HCT116 (cell line): ENCODE data around the gene ZNF384. TPM values are rescaled to one million over a fixed set of nuclear protein-coding genes. Genes with fewer than 3 reads are reported as not detected.

Experiments
- ATAC-seq: fragments of 200-7000 bp; cut with Tn5 transposase; 2 replicates; pipeline ENCODE4 v1.9.1; 2020; ENCODE audit warnings: mild to moderate bottlenecking, moderate library complexity
- BruUV-seq: library from RNA; stranded (reverse); fragments of 400-500 nt; replicated peaks from 2 replicates; lab custom pipeline; 2021; lab: Mats Ljungman, UMichigan
- CTCF ChIA-PET: fragments of 300-600 bp; sonication (Branson Sonifier 250); formaldehyde crosslinking; loops from one replicate; lab custom pipeline; 2021; ENCODE audit warnings: antibody characterized with exemption; lab: Charles Lee
- POLR2A ChIA-PET: fragments of 300-600, 350-600 bp; sonication (Branson Sonifier 250); formaldehyde crosslinking; loops from one replicate; lab custom pipeline; 2021; ENCODE audit warnings: antibody characterized with exemption; lab: Charles Lee
- RAD21 ChIA-PET, 2 experiments: fragments of 300-600 bp; sonication (Branson Sonifier 250); formaldehyde crosslinking; loops; one replicate each; lab custom pipeline; 2023; ENCODE audit warnings: low total read pairs in 2 of 2; ENCODE audit not compliant: uncharacterized antibody in 2 of 2, unreplicated experiment in 2 of 2, low non-redundant PET in 1 of 2; lab: Charles Lee
- DNase-seq: peaks from one replicate; pipeline ENCODE4 v3.0.0-alpha.2; 2010; ENCODE audit warnings: low read depth, low spot score
- H2AFZ ChIP-seq: fragments of 200-600 bp; shearing (Covaris generic), sonication (generic); 2 replicates; pipeline ENCODE4 v1.6.1; 2017; ENCODE audit warnings: low read depth, mixed run types, mixed read lengths, antibody characterized with exemption, low read length; ENCODE audit not compliant: poor library complexity, severe bottlenecking
- H3K27ac ChIP-seq: 2 replicates; pipeline ENCODE4 v1.5.1; 2012; ENCODE audit warnings: low read depth, low read length
- H3K27me3 ChIP-seq: fragments of 200-600 bp; sonication (generic); 2 replicates; pipeline ENCODE4 v1.6.1; 2016; ENCODE audit warnings: mixed run types, low read length, mixed read lengths; ENCODE audit not compliant: insufficient read depth
- H3K36me3 ChIP-seq, 2 experiments: fragments of 200-500 bp in 1 of 2; fragments of 200-600 bp in 1 of 2; sonication (Bioruptor generic) in 1 of 2; sonication (generic) in 1 of 2; 2 replicates each; pipeline versions ENCODE4 v1.5.1 to v1.6.1; 2014 to 2016; ENCODE audit warnings: low read length in 2 of 2, inconsistent platforms in 1 of 2, mixed read lengths in 1 of 2, mixed run types in 1 of 2; ENCODE audit not compliant: insufficient read depth in 2 of 2, control insufficient read depth in 1 of 2
- H3K4me1 ChIP-seq, 2 experiments: fragments of 200-600 bp in 1 of 2; sonication (generic) in 1 of 2; 2 replicates each; pipeline versions ENCODE4 v1.5.1 to v1.6.1; 2012 to 2017; ENCODE audit warnings: low read length in 2 of 2, inconsistent platforms in 1 of 2, mild to moderate bottlenecking in 1 of 2, mixed read lengths in 1 of 2, mixed run types in 1 of 2, moderate library complexity in 1 of 2; ENCODE audit not compliant: insufficient read depth in 2 of 2, control insufficient read depth in 1 of 2
- H3K4me2 ChIP-seq: fragments of 200-600 bp; sonication (generic); 2 replicates; pipeline ENCODE4 v1.6.1; 2017; ENCODE audit warnings: mixed run types, low read length, mixed read lengths
- H3K4me3 ChIP-seq, 2 experiments: fragments of 200-600 bp in 1 of 2; sonication (generic) in 1 of 2; replicated peaks in 1 of 2; 2 replicates each; pipeline ENCODE4 v1.5.1; 2011 to 2016; ENCODE audit warnings: low read length in 2 of 2, control low read depth in 1 of 2, low read depth in 1 of 2, mild to moderate bottlenecking in 1 of 2, mixed read lengths in 1 of 2, mixed run types in 1 of 2
- H3K79me2 ChIP-seq: fragments of 200-600 bp; sonication (generic); 2 replicates; pipeline ENCODE4 v1.6.1; 2017; ENCODE audit warnings: mild to moderate bottlenecking, mixed run types, low read length, moderate library complexity, mixed read lengths; ENCODE audit not compliant: insufficient read depth
- H3K9ac ChIP-seq: fragments of 200-600 bp; sonication (generic); 2 replicates; pipeline ENCODE4 v1.6.1; 2016; ENCODE audit warnings: low read length, mixed read lengths
- H3K9me2 ChIP-seq: fragments of 200-600 bp; sonication (generic), shearing (Covaris generic); 2 replicates; pipeline ENCODE4 v1.6.1; 2017; ENCODE audit warnings: mixed run types, mild to moderate bottlenecking, moderate library complexity; ENCODE audit not compliant: insufficient read depth
- H3K9me3 ChIP-seq, 2 experiments: fragments of 200-500 bp in 1 of 2; fragments of 200-600 bp in 1 of 2; sonication (Bioruptor generic) in 1 of 2; sonication (generic) in 1 of 2; 2 replicates each; pipeline ENCODE4 v1.6.1; 2014 to 2017; ENCODE audit warnings: low read length in 2 of 2, mixed read lengths in 2 of 2, inconsistent platforms in 1 of 2, low read depth in 1 of 2, mild to moderate bottlenecking in 1 of 2, mixed run types in 1 of 2, moderate library complexity in 1 of 2; ENCODE audit not compliant: control insufficient read depth in 1 of 2, insufficient read depth in 1 of 2
- H4K20me1 ChIP-seq: fragments of 200-600 bp; sonication (generic), shearing (Covaris generic); 2 replicates; pipeline ENCODE4 v1.6.1; 2017; ENCODE audit warnings: mixed run types, mild to moderate bottlenecking, moderate library complexity; ENCODE audit not compliant: insufficient read depth
- CBX3 ChIP-seq: IDR thresholded peaks from 2 replicates; pipeline ENCODE4 v1.6.1; 2012; ENCODE audit warnings: low read depth
- CEBPB ChIP-seq: IDR thresholded peaks from 2 replicates; pipeline ENCODE4 v1.6.1; 2012; ENCODE audit warnings: low read depth
- CTCF ChIP-seq, 3 experiments: fragments of 200-600 bp in 1 of 3; sonication (generic) in 1 of 3; IDR thresholded peaks in 2 of 3; conservative IDR thresholded peaks in 1 of 3; 2 replicates each; pipeline ENCODE4 v1.5.1; 2012 to 2017; ENCODE audit warnings: low read depth in 2 of 3, low read length in 2 of 3, antibody characterized with exemption in 1 of 3, borderline replicate concordance in 1 of 3, control low read depth in 1 of 3, mild to moderate bottlenecking in 1 of 3, mixed read lengths in 1 of 3, mixed run types in 1 of 3, moderate library complexity in 1 of 3; ENCODE audit not compliant: insufficient read depth in 1 of 3
- ELF1 ChIP-seq: IDR thresholded peaks from 2 replicates; pipeline ENCODE4 v1.6.1; 2012; ENCODE audit warnings: low read depth, borderline replicate concordance
- JUND ChIP-seq: IDR thresholded peaks from 2 replicates; pipeline ENCODE4 v1.6.1; 2012
- RAD21 ChIP-seq: IDR thresholded peaks from 2 replicates; pipeline ENCODE4 v1.6.1; 2012; ENCODE audit warnings: low read depth, mild to moderate bottlenecking
- SIN3A ChIP-seq: IDR thresholded peaks from 2 replicates; pipeline ENCODE4 v1.6.1; 2012; ENCODE audit warnings: low read depth
- SRF ChIP-seq: IDR thresholded peaks from 2 replicates; pipeline ENCODE4 v1.6.1; 2012; ENCODE audit warnings: low read depth
- TCF7L2 ChIP-seq: IDR thresholded peaks from 2 replicates; pipeline ENCODE4 v1.7.0; 2011; ENCODE audit warnings: borderline replicate concordance, inconsistent platforms; ENCODE audit not compliant: insufficient read depth, insufficient read length; ENCODE audit errors: extremely low read depth
- ZFX ChIP-seq: fragments of 450-650 bp; IDR thresholded peaks from 2 replicates; pipeline ENCODE4 v1.6.1; 2017
- intact Hi-C: fragments of 100-400 bp; cut with micrococcal nuclease; formaldehyde crosslinking; loops from 2 replicates; pipeline ENCODE4 v1.10.0; 2022
- total RNA-seq: library from RNA; stranded (reverse); gene quantifications from one replicate; pipeline ENCODE4 v1.2.1, GENCODE V29; 2021; ENCODE audit not compliant: unreplicated experiment
- TF ChIP-seq, protein P1 (sequence below): IDR thresholded peaks from 2 replicates; pipeline ENCODE4 v1.6.1; 2012; ENCODE audit warnings: low read depth
- TF ChIP-seq, protein P2 (sequence below): IDR thresholded peaks from 2 replicates; pipeline ENCODE4 v1.6.1; 2012

ZNF384 gene
- total RNA-seq, 1 experiment from 2014 or later, result 73.4 TPM

GRCh38 chr12:6735448-6736191 lies 46.4 kb upstream of the ZNF384 start (continued):
- TF ChIP-seq ZFX (no peak), SRF (no peak)
- TF ChIP-seq, protein P1, sequence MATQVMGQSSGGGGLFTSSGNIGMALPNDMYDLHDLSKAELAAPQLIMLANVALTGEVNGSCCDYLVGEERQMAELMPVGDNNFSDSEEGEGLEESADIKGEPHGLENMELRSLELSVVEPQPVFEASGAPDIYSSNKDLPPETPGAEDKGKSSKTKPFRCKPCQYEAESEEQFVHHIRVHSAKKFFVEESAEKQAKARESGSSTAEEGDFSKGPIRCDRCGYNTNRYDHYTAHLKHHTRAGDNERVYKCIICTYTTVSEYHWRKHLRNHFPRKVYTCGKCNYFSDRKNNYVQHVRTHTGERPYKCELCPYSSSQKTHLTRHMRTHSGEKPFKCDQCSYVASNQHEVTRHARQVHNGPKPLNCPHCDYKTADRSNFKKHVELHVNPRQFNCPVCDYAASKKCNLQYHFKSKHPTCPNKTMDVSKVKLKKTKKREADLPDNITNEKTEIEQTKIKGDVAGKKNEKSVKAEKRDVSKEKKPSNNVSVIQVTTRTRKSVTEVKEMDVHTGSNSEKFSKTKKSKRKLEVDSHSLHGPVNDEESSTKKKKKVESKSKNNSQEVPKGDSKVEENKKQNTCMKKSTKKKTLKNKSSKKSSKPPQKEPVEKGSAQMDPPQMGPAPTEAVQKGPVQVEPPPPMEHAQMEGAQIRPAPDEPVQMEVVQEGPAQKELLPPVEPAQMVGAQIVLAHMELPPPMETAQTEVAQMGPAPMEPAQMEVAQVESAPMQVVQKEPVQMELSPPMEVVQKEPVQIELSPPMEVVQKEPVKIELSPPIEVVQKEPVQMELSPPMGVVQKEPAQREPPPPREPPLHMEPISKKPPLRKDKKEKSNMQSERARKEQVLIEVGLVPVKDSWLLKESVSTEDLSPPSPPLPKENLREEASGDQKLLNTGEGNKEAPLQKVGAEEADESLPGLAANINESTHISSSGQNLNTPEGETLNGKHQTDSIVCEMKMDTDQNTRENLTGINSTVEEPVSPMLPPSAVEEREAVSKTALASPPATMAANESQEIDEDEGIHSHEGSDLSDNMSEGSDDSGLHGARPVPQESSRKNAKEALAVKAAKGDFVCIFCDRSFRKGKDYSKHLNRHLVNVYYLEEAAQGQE, result no peak

DNA sequence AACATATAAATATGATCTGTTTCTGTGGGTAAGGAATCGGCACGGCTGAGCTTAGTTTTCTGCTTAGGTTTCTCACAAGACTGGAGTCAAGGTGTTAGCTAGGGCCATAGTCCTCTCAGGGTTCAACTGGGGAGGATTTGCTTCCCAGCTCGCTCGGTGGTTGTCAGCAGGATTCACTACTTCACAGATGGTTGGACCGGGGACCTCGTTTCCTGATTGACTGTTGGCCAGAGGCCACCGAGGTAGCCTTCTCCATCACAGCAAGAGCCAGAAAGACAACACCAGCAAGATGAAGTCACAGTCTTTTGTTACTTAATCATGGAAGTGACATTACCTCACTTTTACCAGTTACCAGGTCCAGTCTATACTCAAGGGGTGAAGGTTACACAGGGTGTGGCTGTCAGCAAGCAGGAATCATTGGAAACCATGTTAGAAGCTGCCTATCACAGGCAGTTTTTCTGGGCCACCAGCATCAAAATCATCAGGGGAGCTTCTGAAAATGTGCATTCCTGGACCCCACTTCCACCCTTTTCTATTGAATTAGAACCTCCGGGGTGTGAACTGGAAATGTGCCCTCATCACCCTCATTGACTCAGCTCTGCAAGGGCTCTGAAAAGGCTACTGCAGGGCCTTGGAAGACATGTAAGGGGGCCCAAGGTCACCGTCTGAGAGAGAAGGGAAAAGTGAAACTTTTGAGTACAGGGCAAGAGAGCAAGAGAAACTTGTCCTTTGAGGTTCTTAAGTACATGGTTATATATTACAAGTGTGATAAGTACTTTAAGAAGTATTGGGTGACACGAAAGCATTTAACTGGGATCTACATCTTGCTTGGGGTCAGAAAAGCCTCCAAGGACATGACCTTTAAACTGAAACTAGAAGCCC lies 45.6 kb upstream of the ZNF384 start:
- BruUV-seq, result no TSS peak
- Histone ChIP-seq H3K9me2 (no peaks in the 10 kb centered on the region), H3K9ac (no peak overlapping the region), H3K4me2 (no peak overlapping the region), H3K9me3 (no peaks in the 10 kb centered on the region), H3K27ac (no peak overlapping the region), H3K36me3 (peaks cover 5 to 20% of the 10 kb centered on the region in 2 experiments; a peak in 3 of 4 replicates), H3K4me1 (peaks cover 4 to 10% of the 10 kb centered on the region in 2 experiments), H3K4me3 (no peak overlapping the region), H3K79me2 (no peaks in the 10 kb centered on the region), H2AFZ (no peak overlapping the region), H3K27me3 (no peaks in the 10 kb centered on the region), H4K20me1 (no peaks in the 10 kb centered on the region)
- ChIA-PET POLR2A (interaction anchor here (1.7 kb wide), 1 partner anchor 11 kb away, joined by 4 read pairs; the partner anchor contains the start of gene COPS7A), RAD21 (interaction anchor here in 1 of 2 experiments (0.5 kb wide), 1 partner anchor 109 kb away, joined by 3 read pairs; no protein-coding TSS in a partner anchor), CTCF (interaction anchor here (1.0 to 1.6 kb wide), 2 partner anchors 10 to 11 kb away, joined by 3 to 4 read pairs; partner anchors contain the start of gene COPS7A)
- intact Hi-C loops, result loop anchor here (1.0 kb wide), 2 partner anchors 45 to 91 kb away; no protein-coding TSS in a partner anchor
- DNase-seq (no peak), ATAC-seq (no peak)
- TF ChIP-seq TCF7L2 (no peak), ELF1 (no peak), CEBPB (no peak), CBX3 (no peak), JUND (no peak), CTCF (IDR thresholded peaks at IDR 0.05 in 2 of 3, conservative IDR thresholded peaks at IDR 0.05 in 1 of 3; ENCODE audit: borderline replicate concordance in 1 of 3, insufficient read depth in 1 of 3, low read depth in 2 of 3, low read length in 2 of 3) (no peak), SRF (no peak), SIN3A (no peak), RAD21 (no peak)
- TF ChIP-seq, protein P2, sequence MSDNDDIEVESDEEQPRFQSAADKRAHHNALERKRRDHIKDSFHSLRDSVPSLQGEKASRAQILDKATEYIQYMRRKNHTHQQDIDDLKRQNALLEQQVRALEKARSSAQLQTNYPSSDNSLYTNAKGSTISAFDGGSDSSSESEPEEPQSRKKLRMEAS, result no peak
- TF ChIP-seq, protein P1, result no peak
